GM12891 (cell line): ENCODE data around the gene TRPC4.

Source experiments
- POLR2A ChIP-seq: IDR thresholded peaks from 2 replicates; pipeline ENCODE4 v1.6.1; 2011; ENCODE audit warnings: low read depth, low read length, control low read depth
- POLR2AphosphoS5 ChIP-seq: IDR thresholded peaks from 2 replicates; pipeline ENCODE4 v1.6.1; 2011; ENCODE audit warnings: low read depth, low read length, control low read depth
- TAF1 ChIP-seq: IDR thresholded peaks from 2 replicates; pipeline ENCODE4 v1.6.1; 2011; ENCODE audit warnings: low read depth, low read length, control low read depth

- TF ChIP-seq POLR2A (no peak), TAF1 (no peak), POLR2AphosphoS5 (no peak)
These were observed 179.2 kb downstream of the TRPC4 start for GRCh38 chr13:37690361-37690760.
